Heart left ventricle (tissue), 13 donors: ENCODE measurements around the gene LY6G6F.

Experiments used
- POLR2A ChIP-seq, 2 donors: fragments of 450-650 bp; IDR thresholded peaks; one replicate each; pipeline ENCODE4 v1.6.1; 2017; ENCODE audit warnings: antibody characterized with exemption in 2 of 2, mild to moderate bottlenecking in 2 of 2, moderate library complexity in 2 of 2
- TF ChIP-seq, protein P1 (sequence below), 12 donors: fragments of 200-600 bp; sonication (generic) in 4 of 12; IDR thresholded peaks; one replicate each; pipeline versions ENCODE4 v1.5.0 to v1.8.0; 2018 to 2022; ENCODE audit warnings: antibody characterized with exemption in 12 of 12, mild to moderate bottlenecking in 5 of 12
- donor health status: ischemic (EF 13 %, LVEDD 7.1; RV severe dilation, severe dysfunction).
- donor health status: DM: no; HTN: yes; CAD: no.
- donor health status: DM: no; HTN: no; CAD: no.
- donor health status: ischemic (EF 25% LVEDD 6.9; RV normal size, moderate dysfunction).
- donor health status: ischemic (EF 25% LVEDD 5.7; RV mildly dilated, moderate dysfunction).
- donor health status: ischemic (EF 35%, LVEDD 5.7; RV mildly dilated, moderate dysfunction).
- donor health status: nonischemic (EF 11% LVEDD 7.7; RV severe dilation, severe dysfunction).
- donor health status: DM: yes; HTN: yes; CAD: no.
- donor health status: PGD.
- donor health status: ischemic (EF 29% LVEDD 5.4; RV normal size, mild dysfunction).
- donor health status: nonischemic (EF 23%, LVEDD 6.1; RV moderate dilation, normal function).

DNA sequence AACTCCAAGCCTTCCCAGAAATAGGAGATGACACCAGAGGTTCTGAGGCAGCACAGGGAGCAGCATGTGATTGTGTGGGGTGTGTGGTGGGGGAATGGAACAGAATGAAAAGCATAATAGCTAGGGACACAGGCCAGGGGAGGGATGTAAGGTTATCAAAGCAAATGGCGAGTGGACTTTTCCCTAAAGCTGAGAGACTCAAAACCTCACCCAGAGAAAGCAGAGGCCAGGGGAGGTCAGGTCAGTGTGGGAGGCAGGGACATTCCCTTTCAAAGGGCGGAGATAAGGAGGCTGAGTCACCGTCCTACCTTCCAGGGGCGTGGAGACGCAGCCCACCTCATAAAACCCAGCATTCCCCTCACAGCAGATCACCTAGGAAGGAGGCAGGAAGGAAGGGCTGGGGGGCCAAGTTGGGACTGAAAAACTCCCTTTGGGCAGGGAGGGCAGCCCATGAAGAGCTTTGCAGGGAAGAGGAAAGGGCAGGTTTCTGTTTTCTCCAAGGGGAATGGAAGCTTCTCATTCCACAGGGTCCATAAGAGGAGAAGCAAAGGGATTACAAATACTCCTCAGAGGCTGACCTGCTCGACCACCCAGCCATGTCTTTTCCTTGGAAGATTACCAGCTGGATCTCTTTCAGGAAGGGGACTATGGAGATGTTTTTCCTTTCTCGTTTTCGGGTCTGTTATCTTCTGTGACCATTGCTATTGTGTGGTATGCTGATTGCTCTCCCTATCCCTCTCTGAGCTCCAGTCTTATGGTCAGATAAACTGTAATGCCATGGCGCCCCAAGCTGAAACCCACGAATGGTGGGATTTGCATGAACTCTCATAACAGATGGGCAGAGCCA lies 16.2 kb upstream of the LY6G6F start:
- TF ChIP-seq, protein P1, sequence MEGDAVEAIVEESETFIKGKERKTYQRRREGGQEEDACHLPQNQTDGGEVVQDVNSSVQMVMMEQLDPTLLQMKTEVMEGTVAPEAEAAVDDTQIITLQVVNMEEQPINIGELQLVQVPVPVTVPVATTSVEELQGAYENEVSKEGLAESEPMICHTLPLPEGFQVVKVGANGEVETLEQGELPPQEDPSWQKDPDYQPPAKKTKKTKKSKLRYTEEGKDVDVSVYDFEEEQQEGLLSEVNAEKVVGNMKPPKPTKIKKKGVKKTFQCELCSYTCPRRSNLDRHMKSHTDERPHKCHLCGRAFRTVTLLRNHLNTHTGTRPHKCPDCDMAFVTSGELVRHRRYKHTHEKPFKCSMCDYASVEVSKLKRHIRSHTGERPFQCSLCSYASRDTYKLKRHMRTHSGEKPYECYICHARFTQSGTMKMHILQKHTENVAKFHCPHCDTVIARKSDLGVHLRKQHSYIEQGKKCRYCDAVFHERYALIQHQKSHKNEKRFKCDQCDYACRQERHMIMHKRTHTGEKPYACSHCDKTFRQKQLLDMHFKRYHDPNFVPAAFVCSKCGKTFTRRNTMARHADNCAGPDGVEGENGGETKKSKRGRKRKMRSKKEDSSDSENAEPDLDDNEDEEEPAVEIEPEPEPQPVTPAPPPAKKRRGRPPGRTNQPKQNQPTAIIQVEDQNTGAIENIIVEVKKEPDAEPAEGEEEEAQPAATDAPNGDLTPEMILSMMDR (IDR thresholded peaks at IDR 0.05), result no peak
- no peak for TF ChIP-seq POLR2A (IDR thresholded peaks at IDR 0.05)
